HepG2 (cell line): ENCODE measurements around the gene TBC1D20. TPM values are rescaled to one million over a fixed set of nuclear protein-coding genes. Genes with fewer than 3 reads are reported as not detected.

ENCODE experiments used
- ATAC-seq: fragments of 200-7000 bp; cut with Tn5 transposase; 3 replicates; pipeline ENCODE4 v1.9.1; 2020; ENCODE audit warnings: mild to moderate bottlenecking, moderate library complexity
- BruUV-seq: library from RNA; stranded (reverse); fragments of 400-500 nt; replicated peaks from 2 replicates; lab custom pipeline; 2021; lab: Mats Ljungman, UMichigan
- CTCF ChIA-PET: fragments of 300-600 bp; formaldehyde crosslinking; extraction: SDS; loops from one replicate; lab custom pipeline; 2021; ENCODE audit warnings: low total read pairs, inconsistent platforms, low intra/inter-chr PET ratio; lab: Yijun Ruan, JAX
- POLR2A ChIA-PET: fragments of 350-600 bp; sonication (Branson Sonifier 250); formaldehyde crosslinking; loops from one replicate; lab custom pipeline; 2020; ENCODE audit warnings: antibody characterized with exemption, inconsistent platforms; lab: Yijun Ruan, JAX
- DNase-seq: peaks from one replicate; pipeline ENCODE4 v3.0.0-alpha.2; 2015; ENCODE audit warnings: low spot score
- FAIRE-seq: peaks from 3 replicates; lab custom pipeline; 2011; peaks lifted over from hg19 to GRCh38; lab: Jason Lieb, UNC
- H2AFZ ChIP-seq: one replicate; pipeline ENCODE4 v1.6.1; 2011; ENCODE audit warnings: low read length, inconsistent platforms
- H3K27ac ChIP-seq: fragments of 300-600 bp; 3 replicates; pipeline ENCODE4 v1.8.0; 2011; ENCODE audit warnings: mixed run types, mild to moderate bottlenecking, mixed read lengths, low read length, inconsistent platforms; ENCODE audit not compliant: insufficient read depth; ENCODE audit errors: extremely low read length
- H3K27me3 ChIP-seq, 2 experiments: fragments of 200-600 bp in 1 of 2; 2 replicates in 1 of 2; 3 replicates in 1 of 2; pipeline versions ENCODE4 v1.6.0 to v1.8.0; 2011; ENCODE audit warnings: low read length in 2 of 2, mild to moderate bottlenecking in 2 of 2, moderate library complexity in 2 of 2, inconsistent platforms in 1 of 2; ENCODE audit not compliant: insufficient read depth in 2 of 2, control insufficient read depth in 1 of 2
- H3K36me3 ChIP-seq, 2 experiments: fragments of 200-600 bp in 1 of 2; replicated peaks in 1 of 2; 2 replicates in 1 of 2; 3 replicates in 1 of 2; pipeline versions ENCODE4 v1.5.1 to v1.8.0; 2011; ENCODE audit warnings: low read length in 2 of 2, inconsistent platforms in 1 of 2; ENCODE audit not compliant: insufficient read depth in 2 of 2, control insufficient read depth in 1 of 2
- H3K4me1 ChIP-seq: 2 replicates; pipeline ENCODE4 v1.5.1; 2012; ENCODE audit warnings: low read length, inconsistent platforms; ENCODE audit not compliant: insufficient read depth
- H3K4me2 ChIP-seq: 2 replicates; pipeline ENCODE4 v1.6.0; 2011; ENCODE audit warnings: low read depth, low read length, inconsistent platforms
- H3K4me3 ChIP-seq, 3 experiments: fragments of 200-600 bp in 1 of 3; sonication (generic), shearing (Covaris generic) in 1 of 3; replicated peaks in 1 of 3; 2 replicates each; pipeline ENCODE4 v1.5.1; 2011 to 2016; ENCODE audit warnings: low read length in 3 of 3, inconsistent platforms in 2 of 3, low read depth in 2 of 3, mild to moderate bottlenecking in 2 of 3, control low read depth in 1 of 3, mixed read lengths in 1 of 3; ENCODE audit not compliant: insufficient read depth in 1 of 3
- H3K79me2 ChIP-seq: one replicate; pipeline ENCODE4 v1.6.1; 2011; ENCODE audit warnings: low read length, inconsistent platforms; ENCODE audit not compliant: insufficient read depth
- H3K9ac ChIP-seq: 2 replicates; pipeline ENCODE4 v1.6.0; 2011; ENCODE audit warnings: mild to moderate bottlenecking, low read depth, low read length, inconsistent platforms; ENCODE audit not compliant: insufficient read depth
- H3K9me3 ChIP-seq: 2 replicates; pipeline ENCODE4 v1.5.1; 2012; ENCODE audit warnings: mild to moderate bottlenecking, low read length
- H4K20me1 ChIP-seq: 2 replicates; pipeline ENCODE4 v1.6.0; 2011; ENCODE audit warnings: inconsistent platforms, mild to moderate bottlenecking, low read length, moderate library complexity; ENCODE audit not compliant: insufficient read depth
- BHLHE40 ChIP-seq: IDR thresholded peaks from 2 replicates; pipeline ENCODE4 v1.6.1; 2011; ENCODE audit warnings: low read length, improper control_type of control experiment
- LCORL ChIP-seq, 2 experiments: fragments of 450-650 bp in 1 of 2; sonication (generic) in 1 of 2; formaldehyde crosslinking in 1 of 2; IDR thresholded peaks; 2 replicates each; pipeline versions ENCODE4 v1.5.0 to v1.6.1; 2017 to 2020; ENCODE audit warnings: antibody characterized with exemption in 1 of 2, missing genetic modification reagents in 1 of 2
- NFIC ChIP-seq: IDR thresholded peaks from 2 replicates; pipeline ENCODE4 v1.6.1; 2012; ENCODE audit warnings: mild to moderate bottlenecking, low read length, inconsistent platforms
- PHF8 ChIP-seq: sonication (generic); formaldehyde crosslinking; IDR thresholded peaks from 2 replicates; pipeline ENCODE4 v1.5.0; 2020; ENCODE audit warnings: missing genetic modification reagents
- TEAD2 ChIP-seq: sonication (generic); formaldehyde crosslinking; IDR thresholded peaks from 2 replicates; pipeline ENCODE4 v1.9.0; 2021; ENCODE audit warnings: missing genetic modification reagents
- ZFX ChIP-seq: sonication (generic); formaldehyde crosslinking; IDR thresholded peaks from 2 replicates; pipeline ENCODE4 v1.4.0; 2020; ENCODE audit warnings: mild to moderate bottlenecking, low read depth, missing genetic modification reagents, moderate library complexity
- ZNF12 ChIP-seq: sonication (generic); formaldehyde crosslinking; IDR thresholded peaks from 2 replicates; pipeline ENCODE4 v1.5.0; 2020; ENCODE audit warnings: missing genetic modification reagents
- ZNF274 ChIP-seq: sonication (generic); formaldehyde crosslinking; IDR thresholded peaks from 2 replicates; pipeline ENCODE4 v1.5.1; 2020; ENCODE audit warnings: mild to moderate bottlenecking, missing genetic modification reagents
- ZNF7 ChIP-seq: IDR thresholded peaks from 2 replicates; pipeline ENCODE4 v1.6.1; 2016; ENCODE audit warnings: missing biosample characterization, missing genetic modification reagents
- ZNF737 ChIP-seq: sonication (generic); formaldehyde crosslinking; IDR thresholded peaks from 2 replicates; pipeline ENCODE4 v1.5.0; 2020; ENCODE audit warnings: missing genetic modification reagents, mild to moderate bottlenecking, borderline replicate concordance
- ZSCAN25 ChIP-seq: sonication (generic); formaldehyde crosslinking; IDR thresholded peaks from 2 replicates; pipeline ENCODE4 v1.8.0; 2022; ENCODE audit warnings: mild to moderate bottlenecking, missing genetic modification reagents
- WGBS: methylation state at CpG from one replicate; pipeline ENCODE4 v1.1.6; 2017; ENCODE audit warnings: low lambda C conversion rate; 5-methylcytosine and 5-hydroxymethylcytosine counted together
- in situ Hi-C: cut with HindIII; loops from 2 replicates; pipeline ENCODE4 v1.10.0; 2017; ENCODE audit warnings: low pct_unique_long_range_greater_than_20kb; ENCODE audit not compliant: extremely low pct_ligation_motif_present
- intact Hi-C: fragments of 100-400 bp; cut with micrococcal nuclease; formaldehyde crosslinking; loops from one replicate; pipeline ENCODE4 v1.10.0; 2022; ENCODE audit not compliant: unreplicated experiment
- polyA plus RNA-seq, 8 experiments: library from polyadenylated mRNA; depleted of rRNA in 3 of 8; stranded (reverse) in 7 of 8; unstranded in 1 of 8; fragments of >200 nt; fragmentation: Illumina TruSeq in 4 of 8; extraction: Trizol in 4 of 8; gene quantifications; 2 replicates each; pipeline versions ENCODE4 v1.2.1 to v1.2.3, GENCODE V29; 2011 to 2016; ENCODE audit warnings: low read depth in 4 of 8, missing spikeins in 1 of 8, mixed read lengths in 1 of 8; ENCODE audit not compliant: insufficient read depth in 1 of 8
- total RNA-seq, 5 experiments: library from RNA; depleted of rRNA; stranded (reverse); fragments of >200 nt; fragmentation: Illumina TruSeq; extraction: Trizol; gene quantifications; 2 replicates each; pipeline ENCODE4 v1.2.3, GENCODE V29; 2016; ENCODE audit warnings: low read depth in 1 of 5
- TF ChIP-seq, protein P1 (sequence below): sonication (generic); formaldehyde crosslinking; conservative IDR thresholded peaks from 2 replicates; pipeline ENCODE4 v1.5.0; 2020; ENCODE audit warnings: missing genetic modification reagents
- TF ChIP-seq, protein P2 (sequence below): sonication (generic); formaldehyde crosslinking; IDR thresholded peaks from 2 replicates; pipeline ENCODE4 v1.9.0; 2022; ENCODE audit warnings: low read depth, missing genetic modification reagents
- TF ChIP-seq, protein P3 (sequence below): sonication (generic); formaldehyde crosslinking; conservative IDR thresholded peaks from 2 replicates; pipeline ENCODE4 v1.8.1; 2023; ENCODE audit warnings: missing genetic modification reagents
- TF ChIP-seq, protein P4 (sequence below): sonication (generic); formaldehyde crosslinking; IDR thresholded peaks from 2 replicates; pipeline ENCODE4 v1.8.0; 2022; ENCODE audit warnings: mild to moderate bottlenecking, missing genetic modification reagents, moderate library complexity

Gene TBC1D20
- total and polyA plus RNA-seq, 2 of the 13 experiments (the other 11 are each of a cell fraction or from before 2014, with no cell fraction given): 36.6 to 47.1 TPM

DNA sequence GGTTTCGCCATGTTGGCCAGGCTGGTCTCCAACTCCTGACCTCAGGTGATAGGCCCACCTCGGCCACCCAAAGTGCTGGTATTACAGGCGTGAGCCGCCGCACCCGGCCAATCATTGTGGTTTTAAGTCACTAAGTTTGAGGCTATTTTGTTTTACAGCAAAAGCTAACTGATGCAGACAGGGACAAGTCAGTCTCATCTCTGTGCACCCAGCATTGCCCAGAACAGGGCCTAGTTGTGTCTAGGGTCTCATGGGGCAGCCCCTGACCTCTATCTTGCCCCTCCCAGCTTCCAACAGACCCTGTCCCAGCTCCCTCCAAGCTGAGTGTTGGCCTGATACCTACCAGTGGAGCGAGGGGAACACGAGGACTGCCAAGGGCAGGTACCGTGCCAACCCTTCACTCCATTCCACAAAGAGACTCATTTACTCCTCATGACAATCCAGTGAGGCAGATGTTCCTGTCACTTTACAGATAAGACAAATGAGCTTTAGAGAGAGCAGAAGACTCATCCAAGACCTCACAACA is 63.1 kb downstream of the TBC1D20 start:
- no peaks in the 10 kb centered on the region for H4K20me1 ChIP-seq
- H3K27ac ChIP-seq: peak overlapping the region; percentile 99
- FAIRE-seq (no peak), ATAC-seq (no peak), DNase-seq (no peak)
- BruUV-seq: no TSS peak
- H3K9ac ChIP-seq: peak overlapping the region; percentile 26; the same call in 1 of the 2 replicates
- no peak overlapping the region for H3K4me3 ChIP-seq
- peaks cover 25 to 36% of the 10 kb centered on the region in 2 experiments for H3K36me3 ChIP-seq
- intact Hi-C loops (no loop called here), in situ Hi-C loops (no loop called here)
- no peak overlapping the region for H3K4me2 ChIP-seq
- no peaks in the 10 kb centered on the region for H3K9me3 ChIP-seq
- peaks cover 3% of the 10 kb centered on the region for H3K79me2 ChIP-seq
- H3K4me1 ChIP-seq: peaks cover 100% of the 10 kb centered on the region
- no peaks in the 10 kb centered on the region for H3K27me3 ChIP-seq
- WGBS: 95% methylated on average over 9 of the region's 9 CpGs
- ChIA-PET CTCF (no interaction called here), POLR2A (interaction anchor here (0.7 to 29.0 kb wide), 6 partner anchors 1 to 111 kb away, joined by 3 to 1587 read pairs (median 480); partner anchors contain the start of genes NRSN2, RBCK1 and TRIB3)
- H2AFZ ChIP-seq: no peak overlapping the region
- TF ChIP-seq ZNF737 (CRISPR knock-in tag) (peak; percentile 65; the same call in 1 of the 2 replicates), LCORL (IDR thresholded peaks at IDR 0.05) (no peak), LCORL (CRISPR knock-in tag; IDR thresholded peaks at IDR 0.05) (peak; percentile 24; the same call in 1 of the 2 replicates), BHLHE40 (no peak), ZNF274 (CRISPR knock-in tag) (peak; percentile 22; the same call in 1 of the 2 replicates), ZSCAN25 (CRISPR knock-in tag) (0 out of 2 replicates have a peak, but pooled peaks have one; percentile 31), TEAD2 (CRISPR knock-in tag) (0 out of 2 replicates have a peak, but pooled peaks have one; percentile 34), ZFX (CRISPR knock-in tag) (0 out of 2 replicates have a peak, but pooled peaks have one; percentile 11), PHF8 (CRISPR knock-in tag) (no peak; the same call in 1 of the 2 replicates), ZNF7 (CRISPR knock-in tag) (no peak; the same call in 1 of the 2 replicates), NFIC (no peak), ZNF12 (CRISPR knock-in tag) (peak; percentile 89)
- TF ChIP-seq, protein P1, sequence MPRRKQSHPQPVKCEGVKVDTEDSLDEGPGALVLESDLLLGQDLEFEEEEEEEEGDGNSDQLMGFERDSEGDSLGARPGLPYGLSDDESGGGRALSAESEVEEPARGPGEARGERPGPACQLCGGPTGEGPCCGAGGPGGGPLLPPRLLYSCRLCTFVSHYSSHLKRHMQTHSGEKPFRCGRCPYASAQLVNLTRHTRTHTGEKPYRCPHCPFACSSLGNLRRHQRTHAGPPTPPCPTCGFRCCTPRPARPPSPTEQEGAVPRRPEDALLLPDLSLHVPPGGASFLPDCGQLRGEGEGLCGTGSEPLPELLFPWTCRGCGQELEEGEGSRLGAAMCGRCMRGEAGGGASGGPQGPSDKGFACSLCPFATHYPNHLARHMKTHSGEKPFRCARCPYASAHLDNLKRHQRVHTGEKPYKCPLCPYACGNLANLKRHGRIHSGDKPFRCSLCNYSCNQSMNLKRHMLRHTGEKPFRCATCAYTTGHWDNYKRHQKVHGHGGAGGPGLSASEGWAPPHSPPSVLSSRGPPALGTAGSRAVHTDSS (CRISPR knock-in tag): 0 out of 2 replicates have a peak, but pooled peaks have one; percentile 78
- TF ChIP-seq, protein P2, sequence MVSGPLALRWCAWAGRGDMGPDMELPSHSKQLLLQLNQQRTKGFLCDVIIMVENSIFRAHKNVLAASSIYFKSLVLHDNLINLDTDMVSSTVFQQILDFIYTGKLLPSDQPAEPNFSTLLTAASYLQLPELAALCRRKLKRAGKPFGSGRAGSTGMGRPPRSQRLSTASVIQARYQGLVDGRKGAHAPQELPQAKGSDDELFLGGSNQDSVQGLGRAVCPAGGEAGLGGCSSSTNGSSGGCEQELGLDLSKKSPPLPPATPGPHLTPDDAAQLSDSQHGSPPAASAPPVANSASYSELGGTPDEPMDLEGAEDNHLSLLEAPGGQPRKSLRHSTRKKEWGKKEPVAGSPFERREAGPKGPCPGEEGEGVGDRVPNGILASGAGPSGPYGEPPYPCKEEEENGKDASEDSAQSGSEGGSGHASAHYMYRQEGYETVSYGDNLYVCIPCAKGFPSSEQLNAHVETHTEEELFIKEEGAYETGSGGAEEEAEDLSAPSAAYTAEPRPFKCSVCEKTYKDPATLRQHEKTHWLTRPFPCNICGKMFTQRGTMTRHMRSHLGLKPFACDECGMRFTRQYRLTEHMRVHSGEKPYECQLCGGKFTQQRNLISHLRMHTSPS (CRISPR knock-in tag): 0 out of 2 replicates have a peak, but pooled peaks have one; percentile 15
- TF ChIP-seq, protein P3, sequence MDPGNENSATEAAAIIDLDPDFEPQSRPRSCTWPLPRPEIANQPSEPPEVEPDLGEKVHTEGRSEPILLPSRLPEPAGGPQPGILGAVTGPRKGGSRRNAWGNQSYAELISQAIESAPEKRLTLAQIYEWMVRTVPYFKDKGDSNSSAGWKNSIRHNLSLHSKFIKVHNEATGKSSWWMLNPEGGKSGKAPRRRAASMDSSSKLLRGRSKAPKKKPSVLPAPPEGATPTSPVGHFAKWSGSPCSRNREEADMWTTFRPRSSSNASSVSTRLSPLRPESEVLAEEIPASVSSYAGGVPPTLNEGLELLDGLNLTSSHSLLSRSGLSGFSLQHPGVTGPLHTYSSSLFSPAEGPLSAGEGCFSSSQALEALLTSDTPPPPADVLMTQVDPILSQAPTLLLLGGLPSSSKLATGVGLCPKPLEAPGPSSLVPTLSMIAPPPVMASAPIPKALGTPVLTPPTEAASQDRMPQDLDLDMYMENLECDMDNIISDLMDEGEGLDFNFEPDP (CRISPR knock-in tag): peak; percentile 91; the same call in 1 of the 2 replicates
- TF ChIP-seq, protein P4, sequence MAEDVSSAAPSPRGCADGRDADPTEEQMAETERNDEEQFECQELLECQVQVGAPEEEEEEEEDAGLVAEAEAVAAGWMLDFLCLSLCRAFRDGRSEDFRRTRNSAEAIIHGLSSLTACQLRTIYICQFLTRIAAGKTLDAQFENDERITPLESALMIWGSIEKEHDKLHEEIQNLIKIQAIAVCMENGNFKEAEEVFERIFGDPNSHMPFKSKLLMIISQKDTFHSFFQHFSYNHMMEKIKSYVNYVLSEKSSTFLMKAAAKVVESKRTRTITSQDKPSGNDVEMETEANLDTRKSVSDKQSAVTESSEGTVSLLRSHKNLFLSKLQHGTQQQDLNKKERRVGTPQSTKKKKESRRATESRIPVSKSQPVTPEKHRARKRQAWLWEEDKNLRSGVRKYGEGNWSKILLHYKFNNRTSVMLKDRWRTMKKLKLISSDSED (CRISPR knock-in tag): no peak
